Osteoblast (primary cell): ENCODE measurements around the gene DIS3L2. TPM values are rescaled to one million over a fixed set of nuclear protein-coding genes. Genes with fewer than 3 reads are reported as not detected.

ENCODE experiments used
- DNase-seq: peaks from one replicate; pipeline ENCODE4 v3.0.0; 2011; ENCODE audit warnings: low spot score, mixed read lengths; ENCODE audit not compliant: insufficient read length; ENCODE audit errors: missing footprints
- H2AFZ ChIP-seq: 2 replicates; pipeline ENCODE4 v1.6.0; 2011; ENCODE audit warnings: mild to moderate bottlenecking, low read length
- H3K27ac ChIP-seq: 2 replicates; pipeline ENCODE4 v1.5.1; 2011; ENCODE audit warnings: mild to moderate bottlenecking, low read depth, low read length, moderate library complexity
- H3K27me3 ChIP-seq: 2 replicates; pipeline ENCODE4 v1.6.0; 2012; ENCODE audit warnings: mild to moderate bottlenecking, control low read depth, inconsistent platforms, low read length, moderate library complexity; ENCODE audit not compliant: insufficient read depth
- H3K36me3 ChIP-seq: 2 replicates; pipeline ENCODE4 v1.5.1; 2011; ENCODE audit warnings: mild to moderate bottlenecking, low read length, control low read depth, moderate library complexity; ENCODE audit not compliant: insufficient read depth
- H3K4me1 ChIP-seq: 2 replicates; pipeline ENCODE4 v1.5.1; 2011; ENCODE audit warnings: mild to moderate bottlenecking, low read length, control low read depth, moderate library complexity; ENCODE audit not compliant: insufficient read depth
- H3K4me2 ChIP-seq: 2 replicates; pipeline ENCODE4 v1.6.0; 2011; ENCODE audit warnings: mild to moderate bottlenecking, low read length; ENCODE audit not compliant: insufficient read depth
- H3K4me3 ChIP-seq: fragments of 200-600 bp; sonication (generic); 3 replicates; pipeline ENCODE4 v1.5.1; 2012; ENCODE audit warnings: mild to moderate bottlenecking, low read length, inconsistent platforms; ENCODE audit not compliant: insufficient read depth
- H3K79me2 ChIP-seq: 2 replicates; pipeline ENCODE4 v1.6.0; 2012; ENCODE audit warnings: mild to moderate bottlenecking, low read length, control low read depth, inconsistent platforms; ENCODE audit not compliant: insufficient read depth
- H3K9me3 ChIP-seq: 2 replicates; pipeline ENCODE4 v1.5.1; 2011; ENCODE audit warnings: low read depth, low read length, control low read depth
- H4K20me1 ChIP-seq: 2 replicates; pipeline ENCODE4 v1.6.0; 2012; ENCODE audit warnings: mild to moderate bottlenecking, low read length, control low read depth; ENCODE audit not compliant: insufficient read depth
- total RNA-seq: library from RNA; depleted of rRNA; stranded (reverse); fragments of >200 nt; gene quantifications from 2 replicates; pipeline ENCODE4 v1.2.3, GENCODE V29; 2012
- TF ChIP-seq, protein P1 (sequence below): IDR thresholded peaks from 2 replicates; pipeline ENCODE4 v1.5.1; 2011; ENCODE audit warnings: mild to moderate bottlenecking, low read depth, low read length, moderate library complexity; ENCODE audit errors: extremely low read depth

The DIS3L2 gene
- total RNA-seq, 1 donor: 28.2 TPM

GRCh38 chr2:231960810-231961348 lies 634 bp upstream of the DIS3L2 start:
- H3K4me1 ChIP-seq: peaks cover 8% of the 10 kb centered on the region
- H3K4me3 ChIP-seq: peak overlapping the region; percentile 99
- H2AFZ ChIP-seq: peak overlapping the region; percentile 96
- peak overlapping the region; percentile 73 for H3K27ac ChIP-seq
- H3K79me2 ChIP-seq: peaks cover 42% of the 10 kb centered on the region
- peak overlapping the region; percentile 93 for H3K4me2 ChIP-seq
- H4K20me1 ChIP-seq: peaks cover 11% of the 10 kb centered on the region
- no peaks in the 10 kb centered on the region for H3K27me3 ChIP-seq
- TF ChIP-seq, protein P1, sequence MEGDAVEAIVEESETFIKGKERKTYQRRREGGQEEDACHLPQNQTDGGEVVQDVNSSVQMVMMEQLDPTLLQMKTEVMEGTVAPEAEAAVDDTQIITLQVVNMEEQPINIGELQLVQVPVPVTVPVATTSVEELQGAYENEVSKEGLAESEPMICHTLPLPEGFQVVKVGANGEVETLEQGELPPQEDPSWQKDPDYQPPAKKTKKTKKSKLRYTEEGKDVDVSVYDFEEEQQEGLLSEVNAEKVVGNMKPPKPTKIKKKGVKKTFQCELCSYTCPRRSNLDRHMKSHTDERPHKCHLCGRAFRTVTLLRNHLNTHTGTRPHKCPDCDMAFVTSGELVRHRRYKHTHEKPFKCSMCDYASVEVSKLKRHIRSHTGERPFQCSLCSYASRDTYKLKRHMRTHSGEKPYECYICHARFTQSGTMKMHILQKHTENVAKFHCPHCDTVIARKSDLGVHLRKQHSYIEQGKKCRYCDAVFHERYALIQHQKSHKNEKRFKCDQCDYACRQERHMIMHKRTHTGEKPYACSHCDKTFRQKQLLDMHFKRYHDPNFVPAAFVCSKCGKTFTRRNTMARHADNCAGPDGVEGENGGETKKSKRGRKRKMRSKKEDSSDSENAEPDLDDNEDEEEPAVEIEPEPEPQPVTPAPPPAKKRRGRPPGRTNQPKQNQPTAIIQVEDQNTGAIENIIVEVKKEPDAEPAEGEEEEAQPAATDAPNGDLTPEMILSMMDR: no peak
- H3K9me3 ChIP-seq: no peaks in the 10 kb centered on the region
- H3K36me3 ChIP-seq: no peaks in the 10 kb centered on the region
- DNase-seq: peak; percentile 58

GRCh38 chr2:231965102-231965501 lies 3.6 kb downstream of the DIS3L2 start:
- Histone ChIP-seq H3K79me2 (peaks cover 77% of the 10 kb centered on the region), H3K4me2 (no peak overlapping the region), H3K27ac (no peak overlapping the region), H3K4me3 (no peak overlapping the region), H3K4me1 (peaks cover 8% of the 10 kb centered on the region), H3K27me3 (no peaks in the 10 kb centered on the region), H3K9me3 (no peaks in the 10 kb centered on the region), H3K36me3 (no peaks in the 10 kb centered on the region), H2AFZ (no peak overlapping the region), H4K20me1 (peaks cover 25% of the 10 kb centered on the region)
- DNase-seq: no peak
- TF ChIP-seq, protein P1: no peak

- Histone ChIP-seq H4K20me1 (peaks cover 25% of the 10 kb centered on the region), H3K4me1 (peaks cover 8% of the 10 kb centered on the region), H3K79me2 (peaks cover 83% of the 10 kb centered on the region), H3K27me3 (no peaks in the 10 kb centered on the region), H2AFZ (no peak overlapping the region), H3K9me3 (no peaks in the 10 kb centered on the region), H3K4me3 (no peak overlapping the region), H3K27ac (no peak overlapping the region), H3K4me2 (no peak overlapping the region), H3K36me3 (no peaks in the 10 kb centered on the region)
- DNase-seq: no peak
- TF ChIP-seq, protein P1: no peak
These were observed 5.4 kb downstream of the DIS3L2 start for GRCh38 chr2:231966886-231967285.

- Histone ChIP-seq H3K27me3 (no peaks in the 10 kb centered on the region), H3K4me3 (no peak overlapping the region), H3K36me3 (no peaks in the 10 kb centered on the region), H3K9me3 (no peaks in the 10 kb centered on the region), H3K4me1 (no peaks in the 10 kb centered on the region), H2AFZ (no peak overlapping the region), H4K20me1 (peaks cover 25% of the 10 kb centered on the region), H3K4me2 (no peak overlapping the region), H3K79me2 (peaks cover 73% of the 10 kb centered on the region), H3K27ac (no peak overlapping the region)
- no peak for DNase-seq
- TF ChIP-seq, protein P1: no peak
These were observed 7.3 kb downstream of the DIS3L2 start for GRCh38 chr2:231968820-231969219.
